Retinal pigment epithelial cell (primary cell): ENCODE data around the gene RERE.

Source experiments
- DNase-seq: peaks from one replicate; pipeline ENCODE4 v3.0.0-alpha.2; 2010; ENCODE audit warnings: low read depth
- H3K4me3 ChIP-seq: 2 replicates; pipeline ENCODE4 v1.5.1; 2011; ENCODE audit warnings: mild to moderate bottlenecking, low read length, control low read depth, moderate library complexity
- TF ChIP-seq, protein P1 (sequence below): conservative IDR thresholded peaks from 2 replicates; pipeline ENCODE4 v1.5.1; 2011; ENCODE audit warnings: low read depth, low read length, control low read depth, inconsistent platforms

The RERE gene

DNA sequence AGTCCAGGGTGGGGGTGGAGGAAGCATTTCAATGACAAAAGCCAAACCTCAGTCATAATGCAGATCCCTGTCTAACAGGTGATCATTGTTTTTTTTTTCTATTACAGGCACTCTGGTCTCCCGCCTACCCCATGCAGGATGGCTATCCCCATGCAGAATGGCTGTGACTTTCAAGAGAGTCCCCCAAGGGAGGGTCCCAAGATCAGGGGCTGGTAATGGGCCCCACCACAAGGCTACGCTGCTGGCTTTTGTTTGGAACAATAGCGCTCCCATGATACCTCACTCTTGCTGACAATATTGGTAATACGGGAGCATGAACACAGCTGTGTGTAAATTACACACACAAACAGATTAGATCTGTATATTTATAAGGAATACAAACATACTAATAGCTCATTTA lies 380.1 kb downstream of the RERE start:
- no peak overlapping the region for H3K4me3 ChIP-seq
- TF ChIP-seq, protein P1, sequence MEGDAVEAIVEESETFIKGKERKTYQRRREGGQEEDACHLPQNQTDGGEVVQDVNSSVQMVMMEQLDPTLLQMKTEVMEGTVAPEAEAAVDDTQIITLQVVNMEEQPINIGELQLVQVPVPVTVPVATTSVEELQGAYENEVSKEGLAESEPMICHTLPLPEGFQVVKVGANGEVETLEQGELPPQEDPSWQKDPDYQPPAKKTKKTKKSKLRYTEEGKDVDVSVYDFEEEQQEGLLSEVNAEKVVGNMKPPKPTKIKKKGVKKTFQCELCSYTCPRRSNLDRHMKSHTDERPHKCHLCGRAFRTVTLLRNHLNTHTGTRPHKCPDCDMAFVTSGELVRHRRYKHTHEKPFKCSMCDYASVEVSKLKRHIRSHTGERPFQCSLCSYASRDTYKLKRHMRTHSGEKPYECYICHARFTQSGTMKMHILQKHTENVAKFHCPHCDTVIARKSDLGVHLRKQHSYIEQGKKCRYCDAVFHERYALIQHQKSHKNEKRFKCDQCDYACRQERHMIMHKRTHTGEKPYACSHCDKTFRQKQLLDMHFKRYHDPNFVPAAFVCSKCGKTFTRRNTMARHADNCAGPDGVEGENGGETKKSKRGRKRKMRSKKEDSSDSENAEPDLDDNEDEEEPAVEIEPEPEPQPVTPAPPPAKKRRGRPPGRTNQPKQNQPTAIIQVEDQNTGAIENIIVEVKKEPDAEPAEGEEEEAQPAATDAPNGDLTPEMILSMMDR = no peak
- no peak for DNase-seq

DNA sequence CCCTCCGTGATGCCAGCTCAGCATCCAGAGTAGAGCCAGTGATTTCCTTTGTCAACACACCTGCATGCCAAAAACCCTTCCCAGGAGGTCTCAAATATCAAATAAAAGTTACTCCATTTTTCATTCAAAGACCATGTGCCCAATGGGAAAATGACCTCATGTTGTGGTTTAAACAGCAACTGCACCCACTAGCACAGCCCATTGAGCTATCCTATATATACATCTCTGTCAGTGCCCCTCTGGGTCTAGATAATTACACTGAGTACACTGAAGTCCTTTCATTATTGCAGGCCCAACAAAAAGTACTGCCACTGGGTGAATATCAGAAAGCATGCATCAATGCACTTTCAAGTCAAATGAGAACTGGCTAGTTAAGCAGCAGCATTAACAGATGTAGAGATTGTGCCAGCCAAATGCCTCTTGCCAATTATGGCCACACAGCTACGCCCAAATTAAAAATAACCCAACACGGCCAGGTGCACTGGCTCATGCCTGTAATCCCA lies 381.8 kb downstream of the RERE start:
- peak; percentile 74 for DNase-seq
- H3K4me3 ChIP-seq = no peak overlapping the region
- TF ChIP-seq, protein P1 = no peak

- H3K4me3 ChIP-seq = no peak overlapping the region
- TF ChIP-seq, protein P1 = no peak
- no peak for DNase-seq
Measured at GRCh38 chr1:8434101-8434500, 383.3 kb downstream of the RERE start.

DNA sequence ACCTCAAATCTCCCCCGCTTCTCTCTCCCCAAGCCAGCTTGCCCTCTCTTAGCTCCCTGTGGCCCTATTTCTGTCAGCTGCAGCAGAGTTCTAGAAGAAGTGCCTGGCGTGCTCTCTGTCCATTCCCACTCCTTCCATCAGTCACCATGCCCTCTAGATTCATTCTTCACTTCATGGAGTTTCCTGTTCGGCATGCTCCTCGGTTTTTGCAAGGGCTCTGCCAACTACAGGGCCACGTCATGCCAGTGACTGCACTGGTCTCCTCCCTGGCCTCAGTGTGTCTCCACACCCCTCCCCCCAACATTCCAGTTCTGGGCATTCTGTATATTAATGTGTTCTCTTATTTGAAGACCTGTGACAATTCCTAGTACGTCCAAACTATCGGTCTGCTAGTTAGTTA lies 385.7 kb downstream of the RERE start:
- H3K4me3 ChIP-seq = no peak overlapping the region
- DNase-seq = no peak
- TF ChIP-seq, protein P1 = no peak

DNA sequence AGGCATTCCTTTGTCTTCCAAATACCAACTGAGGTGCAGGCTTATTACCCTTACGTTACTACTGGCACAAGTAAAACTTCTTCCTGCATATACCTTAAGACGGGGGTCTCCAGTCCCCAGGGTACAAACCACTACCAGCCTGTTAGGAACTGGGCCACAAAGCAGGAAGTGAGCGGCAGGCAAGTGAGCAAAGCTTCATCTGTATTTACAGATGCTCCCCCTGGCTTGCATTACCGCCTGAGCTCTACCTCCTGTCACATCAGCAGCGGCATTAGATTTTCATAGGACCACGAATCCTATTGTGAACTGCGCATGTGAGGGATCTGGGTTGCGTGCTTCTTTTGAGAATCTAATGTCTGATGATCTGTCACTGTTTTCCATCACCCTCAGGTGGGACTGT lies 386.4 kb downstream of the RERE start:
- no peak for DNase-seq
- no peak overlapping the region for H3K4me3 ChIP-seq
- TF ChIP-seq, protein P1 = peak; percentile 14

- H3K4me3 ChIP-seq = no peak overlapping the region
Measured at GRCh38 chr1:8430476-8430875, 387.0 kb downstream of the RERE start.

GRCh38 chr1:8429549-8430110 lies 387.8 kb downstream of the RERE start:
- no peak for DNase-seq
- TF ChIP-seq, protein P1 = no peak
- no peak overlapping the region for H3K4me3 ChIP-seq

More at GRCh38 chr1:8430476-8430875, 387.0 kb downstream of the RERE start:
- TF ChIP-seq, protein P1 = no peak
- DNase-seq = no peak
